ENCODE data around the gene RGMA.

- TF ChIP-seq CTCF (IDR thresholded peaks at IDR 0.05) (no peak), POLR2A (IDR thresholded peaks at IDR 0.05) (no peak)
Observed at GRCh38 chr15:93046721-93047120, 42.3 kb downstream of the RGMA start.
